K562 (cell line): ENCODE measurements around the gene SIRT7. TPM values are rescaled to one million over a fixed set of nuclear protein-coding genes. Genes with fewer than 3 reads are reported as not detected.
A peak's percentile ranks its signal among the peaks of the same experiment; 100 is the strongest.

Experiments
- ADNP ChIP-seq: fragments of 200-800 bp; sonication (Bioruptor generic); IDR thresholded peaks from 2 replicates; pipeline ENCODE4 v1.6.1; 2016; ENCODE audit warnings: missing genetic modification characterization, missing compliant biosample characterization
- BACH1 ChIP-seq: fragments of 200-800 bp; sonication (Bioruptor generic); IDR thresholded peaks from 2 replicates; pipeline ENCODE4 v1.6.1; 2016; ENCODE audit warnings: missing genetic modification characterization, missing compliant biosample characterization
- CGGBP1 ChIP-seq: fragments of 250-450 bp; sonication (Bioruptor Pico); IDR thresholded peaks from 2 replicates; pipeline ENCODE4 v1.9.0; 2021; ENCODE audit warnings: mild to moderate bottlenecking
- CHD4 ChIP-seq: fragments of 200-600 bp; sonication (generic); IDR thresholded peaks from 3 replicates; pipeline ENCODE4 v1.6.1; 2012; ENCODE audit warnings: low read depth, mild to moderate bottlenecking, mixed read lengths, low read length, inconsistent platforms; ENCODE audit not compliant: insufficient read depth, insufficient replicate concordance, poor library complexity, severe bottlenecking
- GABPB2 ChIP-seq: fragments of 250-450 bp; sonication (Bioruptor Pico); conservative IDR thresholded peaks from 2 replicates; pipeline ENCODE4 v1.5.1; 2021; ENCODE audit warnings: mild to moderate bottlenecking
- HBP1 ChIP-seq: fragments of 450-650 bp; formaldehyde crosslinking; IDR thresholded peaks from 2 replicates; pipeline ENCODE4 v1.4.0; 2022; ENCODE audit warnings: missing genetic modification characterization
- HNRNPH1 ChIP-seq: fragments of 200-400 bp; formaldehyde crosslinking; optimal IDR thresholded peaks from 2 replicates; pipeline ENCODE3; 2017; ENCODE audit warnings: low read depth, mild to moderate bottlenecking, low read length, moderate library complexity
- HOMEZ ChIP-seq: fragments of 250-450 bp; sonication (Bioruptor Pico); IDR thresholded peaks from 2 replicates; pipeline ENCODE4 v1.4.0; 2020; ENCODE audit warnings: mild to moderate bottlenecking, moderate library complexity
- KLF16 ChIP-seq: IDR thresholded peaks from 2 replicates; pipeline ENCODE4 v1.6.1; 2016; ENCODE audit warnings: antibody characterized with exemption
- MBD2 ChIP-seq: sonication (generic); IDR thresholded peaks from 2 replicates; pipeline ENCODE4 v1.6.1; 2016; ENCODE audit warnings: low read depth, borderline replicate concordance
- NR2C2 ChIP-seq, 2 experiments: fragments of 200-800 bp in 1 of 2; sonication (Bioruptor generic) in 1 of 2; sonication (generic) in 1 of 2; formaldehyde crosslinking in 1 of 2; IDR thresholded peaks; 2 replicates each; pipeline versions ENCODE4 v1.6.1 to v1.8.0; 2016 to 2022; ENCODE audit warnings: mild to moderate bottlenecking in 1 of 2, missing compliant biosample characterization in 1 of 2, missing genetic modification characterization in 1 of 2, missing genetic modification reagents in 1 of 2
- POLR2AphosphoS5 ChIP-seq: IDR thresholded peaks from 2 replicates; pipeline ENCODE4 v1.6.1; 2011; ENCODE audit warnings: mild to moderate bottlenecking, low read depth, low read length, moderate library complexity; ENCODE audit not compliant: control insufficient read depth, insufficient read depth
- RBM25 ChIP-seq: fragments of 200-400 bp; formaldehyde crosslinking; IDR thresholded peaks from 2 replicates; pipeline ENCODE4 v1.6.1; 2018; ENCODE audit warnings: low read length, low read depth, moderate library complexity; ENCODE audit not compliant: severe bottlenecking
- RFX5 ChIP-seq: IDR thresholded peaks from 2 replicates; pipeline ENCODE4 v1.6.1; 2011; ENCODE audit warnings: low read depth, mild to moderate bottlenecking, improper control_type of control experiment, low read length
- SETDB1 ChIP-seq: IDR thresholded peaks from one replicate; pipeline ENCODE4 v1.6.1; 2012; ENCODE audit warnings: low read length, control low read depth, inconsistent platforms
- THAP7 ChIP-seq: fragments of 250-450 bp; sonication (Bioruptor Pico); IDR thresholded peaks from 2 replicates; pipeline ENCODE4 v1.5.0; 2021
- TRIM24 ChIP-seq, 2 experiments: fragments of 450-650 bp; IDR thresholded peaks; 2 replicates each; pipeline ENCODE4 v1.6.1; 2016
- ZNF592 ChIP-seq: fragments of 450-650 bp; IDR thresholded peaks from 2 replicates; pipeline ENCODE4 v1.6.1; 2017; ENCODE audit warnings: antibody characterized with exemption, mild to moderate bottlenecking
- ZNF79 ChIP-seq: fragments of 250-450 bp; sonication (Bioruptor Pico); IDR thresholded peaks from 2 replicates; pipeline ENCODE4 v1.4.0; 2020; ENCODE audit warnings: low read depth, mild to moderate bottlenecking, moderate library complexity
- polyA plus RNA-seq, 8 experiments: library from polyadenylated mRNA; depleted of rRNA in 4 of 8; stranded (reverse) in 5 of 8; unstranded in 3 of 8; fragments of >200 nt; fragmentation: Nextera tagmentation in 2 of 8; fragmentation: Illumina TruSeq in 1 of 8; extraction: Ambion mirVana in 2 of 8; extraction: Trizol in 1 of 8; gene quantifications; 2 replicates each; pipeline versions ENCODE4 v1.2.1 to v1.2.3, GENCODE V29; 2011 to 2014; ENCODE audit warnings: inconsistent platforms in 1 of 8, missing spikeins in 1 of 8
- total RNA-seq, 7 experiments: library from RNA; depleted of rRNA in 6 of 7; stranded (reverse); fragments of >200 nt in 6 of 7; fragmentation: Illumina TruSeq in 2 of 7; extraction: Trizol in 2 of 7; gene quantifications; 2 replicates each; pipeline versions ENCODE4 v1.2.1 to v1.2.3, GENCODE V29; 2011 to 2021; ENCODE audit warnings: low replicate concordance in 1 of 7

The SIRT7 gene
- total and polyA plus RNA-seq, 9 of the 15 experiments (the other 6 are each of a cell fraction or from before 2014, with no cell fraction given) = 1.6 to 54.8 (median 20.3) TPM

- TF ChIP-seq ZNF592 (peak; percentile 39; the same call in 1 of the 2 replicates), BACH1 (tag) (no peak), HBP1 (CRISPR knock-in tag) (peak; percentile 21; the same call in 1 of the 2 replicates), CHD4 (no peak), SETDB1 (peak; percentile 18), HNRNPH1 (no peak), CGGBP1 (CRISPR knock-in tag) (no peak), TRIM24 (IDR thresholded peaks at IDR 0.05) (peak in 1 of 2 experiments; percentile 40; a peak in 1 of 4 replicates), RBM25 (no peak), MBD2 (peak; percentile 20; the same call in 1 of the 2 replicates), POLR2AphosphoS5 (peak; percentile 61), NR2C2 (CRISPR knock-in tag; IDR thresholded peaks at IDR 0.05) (peak; percentile 53; the same call in 1 of the 2 replicates), NR2C2 (tag; IDR thresholded peaks at IDR 0.05) (no peak; the same call in 1 of the 2 replicates), THAP7 (CRISPR knock-in tag) (peak; percentile 67; the same call in 1 of the 2 replicates), GABPB2 (CRISPR knock-in tag) (no peak), RFX5 (no peak), KLF16 (no peak), ZNF79 (CRISPR knock-in tag) (no peak), ADNP (tag) (no peak), HOMEZ (CRISPR knock-in tag) (no peak)
Observed at GRCh38 chr17:81867991-81868673, 49.8 kb downstream of the SIRT7 start (continued).
